ENCODE measurements around the gene RNASEH2B.

The RNASEH2B gene

DNA sequence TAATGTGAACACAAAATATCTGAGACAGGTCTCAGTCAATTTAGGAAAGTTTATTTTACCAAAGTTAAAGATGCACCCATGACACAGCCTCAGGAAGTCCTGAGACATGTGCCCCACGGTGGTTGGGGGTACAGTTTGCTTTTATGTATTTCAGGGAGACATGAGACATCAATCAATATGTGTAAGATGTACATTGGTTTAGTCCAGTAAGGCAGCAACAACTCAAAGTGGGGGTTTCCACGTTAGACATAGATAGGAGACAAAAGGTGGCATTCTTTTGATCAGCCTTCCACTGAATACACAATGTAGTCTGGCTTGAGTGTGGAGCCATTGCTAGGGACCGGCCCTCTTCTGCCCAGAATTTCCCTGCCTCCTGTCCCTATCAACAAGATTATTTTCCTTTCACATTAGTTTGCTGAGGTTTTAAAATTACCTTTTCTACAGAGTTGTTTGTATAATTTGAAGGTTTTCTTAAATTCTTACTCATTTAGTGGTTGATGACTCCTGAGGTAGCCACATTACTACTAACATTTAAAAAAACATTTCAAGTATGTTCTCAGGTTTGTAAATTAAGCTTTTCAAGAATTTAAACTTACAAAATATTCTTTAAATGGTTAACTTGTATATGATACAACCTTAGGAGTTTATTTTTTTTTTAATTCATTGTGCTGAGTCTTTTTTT, 33.2 kb downstream of the RNASEH2B start:
- DNase-seq: no peak

DNA sequence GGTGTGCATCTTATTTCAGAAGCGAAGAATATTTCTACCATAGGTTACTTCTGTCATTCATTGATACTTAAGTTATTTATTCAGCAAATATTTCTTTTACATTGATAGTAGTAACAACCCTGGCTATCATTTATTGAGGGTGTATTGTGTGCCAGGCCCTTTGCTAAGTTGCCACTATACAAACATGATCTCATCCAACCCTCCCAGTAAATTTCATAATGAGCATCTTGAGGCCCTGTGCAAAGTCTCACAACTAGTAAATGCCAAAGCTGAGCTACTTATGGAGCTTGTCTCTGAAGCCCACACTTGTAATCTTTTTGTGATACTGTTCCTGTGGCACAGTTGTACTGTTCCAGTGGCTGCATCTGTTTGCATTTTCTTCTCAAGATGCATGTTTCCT, 36.1 kb downstream of the RNASEH2B start:
- DNase-seq: no peak

DNA sequence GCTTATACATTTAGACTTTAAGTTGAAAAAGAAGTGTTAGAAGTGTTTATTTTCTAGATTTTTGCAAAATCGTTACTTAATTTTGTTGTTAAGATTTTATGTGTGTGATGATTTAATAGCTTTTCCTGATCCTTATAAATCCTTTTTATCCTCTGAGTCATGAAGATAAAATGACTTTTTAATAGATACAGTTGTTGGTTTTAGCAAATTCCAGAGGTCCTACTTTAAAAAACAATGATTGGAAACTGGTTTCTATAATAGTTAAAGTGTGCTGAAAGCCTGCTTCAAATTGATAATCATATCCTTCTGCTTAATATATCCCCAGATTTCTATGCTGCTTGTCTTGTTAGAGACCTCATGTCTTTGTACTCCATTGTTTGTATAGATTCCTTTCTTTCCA, 39.0 kb downstream of the RNASEH2B start:
- DNase-seq: no peak

- DNase-seq: no peak
Measured at GRCh38 chr13:50950849-50951248, 41.3 kb downstream of the RNASEH2B start.

GRCh38 chr13:50951366-50951765, 41.8 kb downstream of the RNASEH2B start:
- no peak for DNase-seq

DNA sequence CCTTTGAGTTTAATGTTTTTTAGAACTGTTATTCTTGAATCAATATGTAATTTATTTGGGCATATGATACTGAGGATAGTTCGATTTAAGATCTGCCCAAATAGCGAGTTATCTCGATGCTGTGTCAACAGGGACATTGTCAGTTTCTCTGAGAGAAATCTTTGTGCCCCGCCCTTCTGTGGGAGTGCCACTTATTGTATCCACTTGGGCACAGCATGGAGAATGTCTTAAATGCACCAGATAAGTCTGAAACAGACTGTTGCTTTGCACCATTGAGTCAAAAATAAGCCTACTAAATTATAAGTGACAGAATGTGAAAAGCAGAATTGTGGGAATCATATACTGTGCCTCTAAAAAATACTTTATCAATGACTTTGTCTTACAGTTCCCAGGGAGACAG, 45.6 kb downstream of the RNASEH2B start:
- DNase-seq: no peak

DNA sequence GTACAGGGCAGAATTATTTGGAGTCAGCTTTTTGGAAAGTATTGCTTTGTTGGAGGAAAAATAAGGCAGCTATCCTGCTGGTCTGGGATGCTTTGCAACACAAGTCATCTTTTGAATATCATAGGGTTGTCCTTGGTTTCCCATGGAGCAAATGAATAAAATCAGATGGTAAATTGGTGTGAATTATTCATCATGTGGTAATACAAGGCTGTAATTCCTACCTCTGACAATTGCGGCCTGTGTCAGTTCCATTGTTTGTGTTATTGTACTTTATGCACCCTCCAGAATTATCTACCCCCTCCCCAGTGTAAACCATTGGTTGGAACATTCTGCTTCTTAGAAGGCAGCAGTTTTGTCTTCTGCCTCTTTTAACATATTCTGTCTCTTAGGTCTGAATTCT, 46.2 kb downstream of the RNASEH2B start:
- no peak for DNase-seq

DNA sequence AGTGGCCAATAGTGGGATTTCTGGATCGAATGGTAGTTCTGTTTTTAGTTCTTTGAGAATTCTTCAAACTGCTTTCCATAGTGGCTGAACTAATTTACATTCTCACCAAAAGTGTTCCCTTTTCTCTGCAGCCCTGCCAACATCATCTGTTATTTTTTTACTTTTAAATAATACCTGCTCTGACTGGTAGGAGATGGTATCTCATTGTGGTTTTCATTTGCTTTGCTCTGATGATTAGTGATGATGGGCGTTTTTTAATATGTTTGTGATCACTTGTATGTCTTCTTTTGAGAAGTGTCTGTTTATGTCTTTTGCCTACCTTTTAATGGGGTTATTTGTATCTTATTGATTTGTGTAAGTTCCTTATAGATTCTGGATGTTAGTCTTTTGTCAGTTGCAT, 48.0 kb downstream of the RNASEH2B start:
- no peak for DNase-seq

DNA sequence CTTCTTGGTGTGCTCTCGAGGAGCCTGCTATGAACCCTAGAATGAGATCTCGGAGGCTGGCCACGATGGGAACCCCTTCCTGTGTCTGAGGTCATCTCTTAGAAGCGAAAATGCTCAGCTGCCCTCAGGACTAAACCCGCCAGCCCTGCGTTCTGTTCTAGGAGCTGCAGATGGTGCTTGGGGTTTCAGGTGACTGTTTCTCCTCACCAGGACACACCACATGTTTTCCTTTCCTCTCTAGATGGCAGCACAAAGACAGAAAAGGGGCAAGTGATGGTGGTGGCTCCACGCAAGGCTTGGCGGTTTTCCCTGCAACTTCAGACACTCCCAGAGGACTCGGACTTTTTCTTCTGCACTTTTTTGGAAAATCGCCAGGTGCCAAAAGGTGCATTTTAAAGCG, 60.1 kb downstream of the RNASEH2B start:
- no peak for DNase-seq

- DNase-seq: no peak
Measured at GRCh38 chr13:50970956-50971355, 61.4 kb downstream of the RNASEH2B start.

DNA sequence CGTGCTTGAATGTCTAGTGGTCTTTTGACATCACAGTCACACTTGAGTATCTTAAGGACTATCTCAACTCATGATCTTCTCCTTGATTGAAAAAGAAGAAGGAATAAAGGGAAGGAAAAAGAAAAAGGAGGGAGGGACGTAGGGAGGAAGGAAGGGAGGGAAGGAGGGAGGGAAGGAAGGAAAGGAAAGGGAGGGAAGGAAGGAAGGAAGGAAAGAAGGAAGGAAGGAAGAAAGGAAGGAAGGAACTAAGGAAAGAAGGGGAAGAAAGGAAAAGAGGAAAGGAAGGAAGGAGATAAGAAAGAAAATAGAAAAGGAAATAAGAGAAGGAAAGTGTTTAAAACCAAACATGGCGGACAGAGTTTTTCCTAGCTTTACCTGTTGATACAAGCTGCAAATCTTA, 64.7 kb downstream of the RNASEH2B start:
- no peak for DNase-seq

DNA sequence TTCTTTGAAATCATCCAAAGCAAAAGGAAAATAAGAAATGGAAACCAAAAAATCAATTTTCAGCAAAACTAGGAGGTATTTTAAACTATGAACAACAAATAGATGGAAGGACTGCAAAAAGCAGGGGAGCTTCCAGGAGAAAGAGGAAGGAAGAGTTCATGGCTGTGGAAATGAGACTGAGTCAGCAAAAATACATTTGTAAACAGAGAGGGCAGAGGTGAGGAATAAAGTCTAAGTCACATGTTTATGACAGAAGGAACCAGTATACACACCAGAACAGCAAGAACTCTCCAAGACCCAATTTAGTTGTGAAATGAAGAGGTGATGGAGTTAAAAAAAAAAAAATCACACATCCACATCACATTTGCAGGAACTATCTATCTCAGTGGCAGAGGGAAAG, 69.6 kb downstream of the RNASEH2B start:
- DNase-seq: no peak

DNA sequence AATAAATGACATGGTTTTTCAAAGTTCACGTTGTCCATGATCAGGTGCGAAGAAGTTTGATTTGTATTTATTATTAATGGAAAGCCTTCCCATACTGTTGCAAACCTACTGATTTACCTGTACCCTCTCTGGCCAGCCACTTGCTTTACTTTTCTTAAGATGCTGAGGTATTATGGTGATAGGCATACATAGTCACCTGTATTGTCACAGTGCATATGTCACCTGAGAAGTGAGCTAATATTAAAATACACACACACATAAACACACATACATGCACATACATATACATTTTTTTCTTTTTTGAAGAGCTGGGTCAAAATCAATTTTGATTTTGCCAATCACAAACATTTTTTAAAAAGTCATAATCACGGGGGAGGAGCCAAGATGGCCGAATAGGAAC, 72.1 kb downstream of the RNASEH2B start:
- no peak for DNase-seq

GRCh38 chr13:50989476-50989875, 79.9 kb downstream of the RNASEH2B start:
- DNase-seq: no peak

DNA sequence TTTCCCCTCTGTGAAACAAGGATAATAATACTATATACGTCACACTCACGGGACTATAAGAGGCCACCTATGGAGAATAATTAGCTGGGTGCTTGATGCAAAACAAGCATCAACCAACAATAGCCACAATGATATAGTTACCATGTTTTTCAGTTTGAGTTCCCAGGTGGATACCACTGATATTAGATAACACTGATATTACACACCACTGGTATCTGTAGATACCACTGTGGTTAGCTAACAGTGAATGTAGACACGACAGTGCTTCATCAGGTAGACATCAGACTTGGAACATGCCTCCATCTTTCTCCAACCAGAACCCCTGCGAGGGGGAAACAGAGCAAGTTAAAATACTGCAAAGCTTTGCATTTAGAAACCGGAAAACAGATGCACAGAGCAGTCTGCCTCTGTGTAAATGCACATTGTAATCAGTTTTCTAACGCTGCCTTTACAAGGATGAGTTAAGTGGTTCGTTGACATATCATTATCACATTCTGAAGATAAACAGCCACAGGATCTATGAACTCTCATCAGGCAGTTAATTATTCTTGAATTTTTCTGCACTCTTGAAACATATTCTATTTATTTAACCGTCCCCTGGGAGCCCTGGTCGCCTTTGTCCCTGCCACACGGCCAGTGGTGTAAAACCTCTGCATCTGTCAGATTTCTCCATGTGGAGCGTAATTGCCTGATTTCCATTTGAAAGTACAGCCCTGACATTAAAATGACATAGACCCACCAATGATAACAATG, 80.7 kb downstream of the RNASEH2B start:
- DNase-seq: no peak

DNA sequence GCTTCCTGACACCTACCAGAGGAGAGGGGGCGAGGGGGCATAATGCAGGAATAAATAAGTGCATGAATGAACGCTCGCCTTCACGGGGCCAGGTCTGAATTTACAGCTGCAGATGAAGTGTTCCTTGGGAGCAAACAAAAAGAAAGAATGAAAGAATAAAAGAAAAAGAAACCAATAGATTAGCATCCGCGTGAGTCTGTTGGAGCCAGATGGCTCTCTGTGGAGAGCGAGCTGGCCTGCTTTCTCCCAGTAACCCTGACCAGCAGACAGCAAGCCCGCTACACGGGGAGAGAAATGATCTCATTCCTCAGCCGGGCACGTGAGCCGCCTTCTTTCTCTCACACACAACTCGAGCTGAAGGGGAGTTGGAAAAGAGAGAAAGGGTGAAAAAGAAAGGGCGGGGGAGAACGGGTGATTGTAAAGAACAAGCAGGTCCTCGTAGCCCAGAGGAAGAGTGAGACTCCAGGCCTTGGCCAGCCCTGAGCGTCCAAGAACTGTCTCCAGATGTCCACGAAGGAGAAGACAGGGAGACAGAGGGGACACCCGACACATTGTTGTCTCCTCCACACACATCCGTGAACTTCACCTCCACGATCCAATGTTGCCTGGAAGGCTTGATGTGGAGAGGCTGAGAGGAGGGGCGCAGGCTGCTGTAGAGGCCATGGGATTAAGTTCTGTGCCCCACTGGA, 81.4 kb downstream of the RNASEH2B start:
- no peak for DNase-seq

- DNase-seq: no peak
Measured at GRCh38 chr13:50991579-50992521, 82.3 kb downstream of the RNASEH2B start.

DNA sequence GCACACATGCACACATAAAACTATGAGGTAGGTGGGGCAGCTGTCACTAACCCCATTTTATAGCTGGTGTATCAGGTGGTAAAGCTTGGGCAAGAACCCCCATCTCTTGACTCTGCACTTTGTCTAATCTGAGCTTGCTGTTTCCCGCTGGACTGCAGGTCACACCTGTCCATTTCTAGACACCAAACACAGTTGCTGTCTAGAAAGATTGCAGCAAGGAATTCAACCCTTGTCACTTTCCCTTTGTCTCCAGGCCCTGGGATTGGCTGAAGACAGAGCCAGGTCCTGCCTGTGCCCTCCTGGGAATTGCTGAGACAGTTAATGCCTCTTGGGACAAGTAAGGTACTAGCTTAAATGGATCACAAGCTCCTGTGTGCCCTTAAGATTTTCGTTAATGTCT, 83.8 kb downstream of the RNASEH2B start:
- DNase-seq: no peak

GRCh38 chr13:50993934-50994333, 84.3 kb downstream of the RNASEH2B start:
- DNase-seq: no peak

GRCh38 chr13:50994651-50995050, 85.1 kb downstream of the RNASEH2B start:
- DNase-seq: no peak

GRCh38 chr13:50995854-50996253, 86.3 kb downstream of the RNASEH2B start:
- no peak for DNase-seq

GRCh38 chr13:50998326-50998725, 88.7 kb downstream of the RNASEH2B start:
- DNase-seq: no peak

GRCh38 chr13:50999641-51000040, 90.0 kb downstream of the RNASEH2B start:
- no peak for DNase-seq
